ENCODE measurements around the gene FHOD1. TPM values are rescaled to one million over a fixed set of nuclear protein-coding genes. Genes with fewer than 3 reads are reported as not detected.

FHOD1 gene
- polyA plus RNA-seq, 2 of the 4 experiments (the other 2 are of a cell fraction) = 16.1 to 33.6 TPM

DNA sequence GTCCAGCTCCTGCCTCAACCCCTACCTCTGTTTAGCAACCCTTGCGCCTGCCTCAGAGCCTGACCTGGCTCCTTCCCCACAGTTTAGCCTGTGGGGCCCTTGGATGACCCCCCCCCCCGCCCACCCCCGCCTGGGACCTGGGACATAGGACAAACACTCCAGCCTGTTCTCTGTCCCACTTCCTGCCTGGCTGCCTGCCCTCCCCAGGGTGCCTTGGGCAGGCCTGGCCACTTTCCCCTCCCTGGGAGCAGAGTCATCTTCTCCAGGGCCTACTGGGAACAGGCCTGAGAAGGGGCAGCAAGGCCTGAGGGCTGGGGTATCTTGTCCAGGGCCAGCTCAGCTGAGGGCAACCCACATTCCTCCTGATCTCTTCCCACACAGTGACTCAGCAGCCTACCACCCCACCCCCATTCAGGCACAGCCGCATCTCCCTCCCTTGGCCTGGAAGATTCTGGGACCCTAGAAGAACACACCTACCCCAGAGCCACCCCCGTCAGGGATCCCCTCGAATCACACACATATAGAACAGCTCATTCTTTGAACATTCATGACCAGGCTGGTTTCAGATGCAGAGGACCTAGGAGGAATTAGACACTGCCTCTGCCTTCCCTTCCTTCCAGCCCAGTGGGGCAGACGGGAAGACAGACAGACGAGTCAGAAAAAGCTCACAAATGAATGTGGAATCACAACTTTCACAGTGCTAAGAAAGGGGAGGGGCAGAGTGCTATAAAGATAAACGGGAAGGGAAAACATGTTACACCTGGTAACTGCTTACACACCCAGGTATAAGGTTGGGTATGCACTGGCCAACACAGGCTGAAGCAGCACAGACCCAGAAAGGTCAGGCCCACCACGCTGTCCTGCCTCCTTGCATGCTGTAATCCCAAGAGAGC, 6.0 kb downstream of the FHOD1 start (continued):
- TF ChIP-seq ZFP36 (IDR thresholded peaks at IDR 0.05; ENCODE audit: borderline replicate concordance, partially characterized antibody) (no peak), MAFK (IDR thresholded peaks at IDR 0.05; ENCODE audit: partially characterized antibody) (peak; percentile 78), CEBPB (IDR thresholded peaks at IDR 0.05) (no peak), JUN (IDR thresholded peaks at IDR 0.05) (peak in 1 of 2 experiments; percentile 67; a peak in 2 of 5 replicates), CBX8 (IDR thresholded peaks at IDR 0.05) (no peak), BHLHE40 (IDR thresholded peaks at IDR 0.05; ENCODE audit: low read depth, low read length) (no peak), KDM5A (IDR thresholded peaks at IDR 0.05) (no peak), ESRRA (IDR thresholded peaks at IDR 0.05; ENCODE audit: borderline replicate concordance, low read length) (no peak), NR3C1 (IDR thresholded peaks at IDR 0.05) (no peak)

DNA sequence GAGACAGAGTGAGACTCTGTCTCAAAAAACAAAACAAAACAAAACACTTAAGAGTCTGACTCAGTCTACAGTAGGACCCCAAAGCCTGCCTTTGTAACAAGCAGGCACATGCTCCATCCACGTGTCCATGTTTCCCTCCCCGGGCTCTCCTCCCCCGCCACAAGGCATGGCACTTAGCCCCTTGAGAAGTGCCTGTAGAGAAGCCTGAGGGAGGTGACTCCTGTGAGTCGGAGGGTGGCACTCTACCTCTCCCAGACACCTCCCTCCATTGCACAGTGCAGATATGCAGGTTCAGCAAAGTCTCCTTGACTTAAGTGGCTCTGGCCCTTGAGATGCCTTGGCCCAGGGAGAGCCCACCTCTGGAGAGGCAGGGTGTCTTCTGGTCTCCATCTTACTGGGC, 6.8 kb downstream of the FHOD1 start:
- Histone ChIP-seq H3K9me3 (no peaks in the 10 kb centered on the region), H3K4me3 (no peak overlapping the region), H3K4me2 (peak overlapping the region; percentile 57), H3K4me1 (peaks cover 56% of the 10 kb centered on the region), H3K27ac (peak overlapping the region; percentile 91 to 97)
- WGBS (ENCODE audit: missing lambda C conversion rate) = 85% methylated on average over 4 of the region's 4 CpGs
- CTCF ChIA-PET = interaction anchor here (1.2 to 9.7 kb wide), 3 partner anchors 7 to 32 kb away, joined by 3 to 138 read pairs (median 3); partner anchors contain the start of gene TMEM208
- ATAC-seq (no peak), DNase-seq (ENCODE audit: low read depth in 1 of 2, low spot score in 1 of 2) (no peak), FAIRE-seq (no peak)
- TF ChIP-seq ZFP36 (IDR thresholded peaks at IDR 0.05; ENCODE audit: borderline replicate concordance, partially characterized antibody) (no peak), CBX8 (IDR thresholded peaks at IDR 0.05) (no peak), MAFK (IDR thresholded peaks at IDR 0.05; ENCODE audit: partially characterized antibody) (peak; percentile 55)
- POLR2A ChIA-PET = interaction anchor here (0.7 kb wide), 2 partner anchors 11 to 14 kb away, joined by 4 to 7 read pairs; partner anchors contain the start of gene TMEM208

DNA sequence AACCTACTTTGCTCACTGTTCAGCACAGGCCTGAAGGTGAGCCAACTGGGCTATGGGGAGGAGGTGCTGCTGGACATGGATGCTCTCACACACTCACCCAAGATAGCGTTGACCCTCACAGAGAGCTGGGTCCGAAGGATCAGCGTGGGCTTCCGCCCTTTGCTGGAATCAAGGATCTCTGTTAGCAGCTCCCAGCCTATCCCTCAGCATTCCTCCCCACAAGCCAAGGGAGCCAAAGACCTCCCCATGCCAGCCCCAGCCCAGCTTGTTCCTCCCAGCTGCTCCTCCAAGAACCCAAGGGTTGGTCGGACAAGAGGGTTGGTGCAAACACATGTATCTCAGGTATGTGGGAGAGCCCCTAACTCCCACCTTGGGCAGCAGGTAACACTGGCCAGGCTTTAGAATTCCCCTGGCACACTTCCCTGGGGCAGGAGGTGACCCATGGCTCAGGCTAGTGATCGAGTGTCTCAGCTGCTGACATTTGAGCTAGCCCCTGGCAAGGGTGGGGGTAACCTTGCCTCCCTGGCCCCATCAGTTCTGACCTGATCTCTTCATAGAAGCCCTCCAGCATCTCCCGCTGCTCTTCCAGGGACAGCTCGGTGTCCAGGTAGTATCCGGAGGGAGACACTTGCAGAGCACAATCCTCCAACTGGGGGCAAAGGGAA, 8.3 kb downstream of the FHOD1 start:
- 91% methylated on average over 8 of the region's 9 CpGs for WGBS (ENCODE audit: missing lambda C conversion rate)
- H3K9me3 ChIP-seq = no peaks in the 10 kb centered on the region
- POLR2A ChIA-PET = interaction anchor here (1.0 to 2.4 kb wide), 2 partner anchors 9 to 12 kb away, joined by 3 to 14 read pairs; partner anchors contain the start of genes FHOD1 and TMEM208
- no peak overlapping the region for H3K4me3 ChIP-seq
- CTCF ChIA-PET = interaction anchor here (0.6 to 14.1 kb wide), 7 partner anchors 6 to 46 kb away, joined by 3 to 138 read pairs (median 5); partner anchors contain the start of genes FHOD1, PLEKHG4, SLC9A5 and TMEM208
- no peak for TF ChIP-seq CBX8 (IDR thresholded peaks at IDR 0.05)
- no peak for TF ChIP-seq RARB (CRISPR knock-in tag; IDR thresholded peaks at IDR 0.05)
- no peak for TF ChIP-seq KDM1A (IDR thresholded peaks at IDR 0.05; ENCODE audit: low read depth)
- no peak for TF ChIP-seq HOXA7 (CRISPR knock-in tag; IDR thresholded peaks at IDR 0.05)
- no peak for TF ChIP-seq TP53 (CRISPR knock-in tag; IDR thresholded peaks at IDR 0.05)
- no peak for TF ChIP-seq HDAC2 (IDR thresholded peaks at IDR 0.05)
- TF ChIP-seq CBX2 (IDR thresholded peaks at IDR 0.05; ENCODE audit: borderline replicate concordance, low read depth) = no peak
- no peak for TF ChIP-seq EHF (CRISPR knock-in tag; IDR thresholded peaks at IDR 0.05)
- TF ChIP-seq, protein P1, sequence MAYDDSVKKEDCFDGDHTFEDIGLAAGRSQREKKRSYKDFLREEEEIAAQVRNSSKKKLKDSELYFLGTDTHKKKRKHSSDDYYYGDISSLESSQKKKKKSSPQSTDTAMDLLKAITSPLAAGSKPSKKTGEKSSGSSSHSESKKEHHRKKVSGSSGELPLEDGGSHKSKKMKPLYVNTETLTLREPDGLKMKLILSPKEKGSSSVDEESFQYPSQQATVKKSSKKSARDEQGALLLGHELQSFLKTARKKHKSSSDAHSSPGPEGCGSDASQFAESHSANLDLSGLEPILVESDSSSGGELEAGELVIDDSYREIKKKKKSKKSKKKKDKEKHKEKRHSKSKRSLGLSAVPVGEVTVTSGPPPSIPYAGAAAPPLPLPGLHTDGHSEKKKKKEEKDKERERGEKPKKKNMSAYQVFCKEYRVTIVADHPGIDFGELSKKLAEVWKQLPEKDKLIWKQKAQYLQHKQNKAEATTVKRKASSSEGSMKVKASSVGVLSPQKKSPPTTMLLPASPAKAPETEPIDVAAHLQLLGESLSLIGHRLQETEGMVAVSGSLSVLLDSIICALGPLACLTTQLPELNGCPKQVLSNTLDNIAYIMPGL (CRISPR knock-in tag; IDR thresholded peaks at IDR 0.05; ENCODE audit: borderline replicate concordance) = no peak
- TF ChIP-seq EHMT2 (IDR thresholded peaks at IDR 0.05; ENCODE audit: low read depth) = no peak
- TF ChIP-seq, protein P2, sequence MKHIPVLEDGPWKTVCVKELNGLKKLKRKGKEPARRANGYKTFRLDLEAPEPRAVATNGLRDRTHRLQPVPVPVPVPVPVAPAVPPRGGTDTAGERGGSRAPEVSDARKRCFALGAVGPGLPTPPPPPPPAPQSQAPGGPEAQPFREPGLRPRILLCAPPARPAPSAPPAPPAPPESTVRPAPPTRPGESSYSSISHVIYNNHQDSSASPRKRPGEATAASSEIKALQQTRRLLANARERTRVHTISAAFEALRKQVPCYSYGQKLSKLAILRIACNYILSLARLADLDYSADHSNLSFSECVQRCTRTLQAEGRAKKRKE (CRISPR knock-in tag; IDR thresholded peaks at IDR 0.05; ENCODE audit: low read depth) = no peak
- no peak for TF ChIP-seq TFCP2L1 (CRISPR knock-in tag; IDR thresholded peaks at IDR 0.05)
- no peak for TF ChIP-seq BHLHE40 (IDR thresholded peaks at IDR 0.05; ENCODE audit: low read depth, low read length)
- TF ChIP-seq, protein P3, sequence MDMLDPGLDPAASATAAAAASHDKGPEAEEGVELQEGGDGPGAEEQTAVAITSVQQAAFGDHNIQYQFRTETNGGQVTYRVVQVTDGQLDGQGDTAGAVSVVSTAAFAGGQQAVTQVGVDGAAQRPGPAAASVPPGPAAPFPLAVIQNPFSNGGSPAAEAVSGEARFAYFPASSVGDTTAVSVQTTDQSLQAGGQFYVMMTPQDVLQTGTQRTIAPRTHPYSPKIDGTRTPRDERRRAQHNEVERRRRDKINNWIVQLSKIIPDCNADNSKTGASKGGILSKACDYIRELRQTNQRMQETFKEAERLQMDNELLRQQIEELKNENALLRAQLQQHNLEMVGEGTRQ (IDR thresholded peaks at IDR 0.05) = no peak
- TF ChIP-seq JUNB (IDR thresholded peaks at IDR 0.05) = no peak
- ATAC-seq = no peak
- H3K27ac ChIP-seq = peak overlapping the region in 1 of 2 experiments; percentile 21; a peak in 1 of 6 replicates
- no peak for FAIRE-seq
- H3K4me1 ChIP-seq = peaks cover 40% of the 10 kb centered on the region
- no peak for DNase-seq (ENCODE audit: low read depth in 1 of 2, low spot score in 1 of 2)
- H3K4me2 ChIP-seq = no peak overlapping the region
